Caki2 (cell line): ENCODE data around the gene TREM2. TPM values are rescaled to one million over a fixed set of nuclear protein-coding genes. Genes with fewer than 3 reads are reported as not detected.
A peak's percentile ranks its signal among the peaks of the same experiment; 100 is the strongest.

Experiments
- DNase-seq: peaks from one replicate; pipeline ENCODE4 v3.0.0-alpha.2; 2015; ENCODE audit warnings: low read depth
- in situ Hi-C: cut with HindIII; loops from 2 replicates; pipeline ENCODE4 v1.10.0; 2016; ENCODE audit warnings: low sequenced_read_pairs, low pct_unique_long_range_greater_than_20kb, mixed read lengths
- total RNA-seq: library from RNA; depleted of rRNA; stranded (reverse); fragments of >200 nt; shearing (Covaris generic); gene quantifications from 2 replicates; pipeline ENCODE4 v1.2.3, GENCODE V29; 2014; ENCODE audit warnings: low replicate concordance

The TREM2 gene
- total RNA-seq, 1 experiment from 2014 or later, result not detected

- DNase-seq, result no peak
- in situ Hi-C loops, result no loop called here
Measured at GRCh38 chr6:41187924-41188886, 25.3 kb upstream of the TREM2 start.

GRCh38 chr6:41186031-41186562, 23.2 kb upstream of the TREM2 start:
- in situ Hi-C loops, result no loop called here
- no peak for DNase-seq

GRCh38 chr6:41184761-41185160, 21.8 kb upstream of the TREM2 start:
- no peak for DNase-seq
- in situ Hi-C loops, result no loop called here

- in situ Hi-C loops, result no loop called here
- peak; percentile 50 for DNase-seq
Measured at GRCh38 chr6:41182069-41183034, 19.4 kb upstream of the TREM2 start.

GRCh38 chr6:41181566-41181965, 18.6 kb upstream of the TREM2 start:
- no peak for DNase-seq
- in situ Hi-C loops, result no loop called here

- in situ Hi-C loops, result no loop called here
- no peak for DNase-seq
Measured at GRCh38 chr6:41179163-41179562, 16.2 kb upstream of the TREM2 start.

- no peak for DNase-seq
- in situ Hi-C loops, result no loop called here
Measured at GRCh38 chr6:41177695-41178094, 14.8 kb upstream of the TREM2 start.

- in situ Hi-C loops, result no loop called here
Measured at GRCh38 chr6:41177287-41177686, 14.4 kb upstream of the TREM2 start.

GRCh38 chr6:41176189-41176588, 13.3 kb upstream of the TREM2 start:
- in situ Hi-C loops, result no loop called here
- no peak for DNase-seq

More at GRCh38 chr6:41177287-41177686, 14.4 kb upstream of the TREM2 start:
- DNase-seq, result no peak

- in situ Hi-C loops, result no loop called here
Measured at GRCh38 chr6:41175084-41175483, 12.2 kb upstream of the TREM2 start.

GRCh38 chr6:41174610-41175009, 11.7 kb upstream of the TREM2 start:
- in situ Hi-C loops, result no loop called here
- no peak for DNase-seq

More at GRCh38 chr6:41175084-41175483, 12.2 kb upstream of the TREM2 start:
- DNase-seq, result no peak

- in situ Hi-C loops, result no loop called here
- no peak for DNase-seq
Measured at GRCh38 chr6:41171908-41172307, 9.0 kb upstream of the TREM2 start.

GRCh38 chr6:41170547-41171160, 7.7 kb upstream of the TREM2 start:
- no peak for DNase-seq
- in situ Hi-C loops, result no loop called here

- in situ Hi-C loops, result no loop called here
- DNase-seq, result peak; percentile 33
Measured at GRCh38 chr6:41167173-41167963, 4.5 kb upstream of the TREM2 start.

- DNase-seq, result no peak
- in situ Hi-C loops, result no loop called here
Measured at GRCh38 chr6:41164551-41165120, 1.7 kb upstream of the TREM2 start.

GRCh38 chr6:41163419-41163717, 452 bp upstream of the TREM2 start:
- in situ Hi-C loops, result no loop called here
- no peak for DNase-seq

GRCh38 chr6:41161851-41162552, 914 bp downstream of the TREM2 start:
- in situ Hi-C loops, result no loop called here

More at GRCh38 chr6:41161851-41162552, 914 bp downstream of the TREM2 start:
- no peak for DNase-seq
